Immature natural killer cell (primary cell): ENCODE results near the gene MT2A. TPM values are rescaled to one million over a fixed set of nuclear protein-coding genes. Genes with fewer than 3 reads are reported as not detected.
"Not testable (repeated sequence)": the region's sequence is repeated elsewhere in the genome, so short reads cannot be mapped to it uniquely, and the experiment has no call there.

Experiments used
- DNase-seq, 3 donors: peaks; one replicate each; pipeline ENCODE4 v3.0.0; 2022; ENCODE audit warnings: mixed read lengths in 1 of 3
- H3K27ac Mint-ChIP-seq, 6 donors: one replicate each; pipeline ENCODE4 v1.8.0; 2020; ENCODE audit warnings: mixed read lengths in 6 of 6, mild to moderate bottlenecking in 5 of 6, inconsistent platforms in 4 of 6, moderate library complexity in 3 of 6
- H3K27me3 Mint-ChIP-seq, 3 donors: one replicate each; pipeline ENCODE4 v1.8.0; 2020 to 2021; ENCODE audit warnings: low read depth in 3 of 3, mild to moderate bottlenecking in 3 of 3, mixed read lengths in 3 of 3, moderate library complexity in 3 of 3, inconsistent platforms in 1 of 3
- H3K36me3 Mint-ChIP-seq, 3 donors: one replicate each; pipeline ENCODE4 v1.8.0; 2020; ENCODE audit warnings: mixed read lengths in 3 of 3, inconsistent platforms in 2 of 3, mild to moderate bottlenecking in 2 of 3
- H3K4me1 Mint-ChIP-seq, 2 donors: one replicate each; pipeline ENCODE4 v1.8.0; 2020; ENCODE audit warnings: inconsistent platforms in 2 of 2, mild to moderate bottlenecking in 2 of 2, mixed read lengths in 2 of 2, moderate library complexity in 1 of 2
- H3K4me3 Mint-ChIP-seq, 5 donors: one replicate each; pipeline ENCODE4 v1.8.0; 2020; ENCODE audit warnings: mild to moderate bottlenecking in 5 of 5, mixed read lengths in 5 of 5, inconsistent platforms in 3 of 5, moderate library complexity in 3 of 5
- H3K9me3 Mint-ChIP-seq, 6 donors: one replicate each; pipeline ENCODE4 v1.8.0; 2020; ENCODE audit warnings: mild to moderate bottlenecking in 6 of 6, mixed read lengths in 6 of 6, inconsistent platforms in 4 of 6, moderate library complexity in 3 of 6
- polyA plus RNA-seq, 3 donors: library from polyadenylated mRNA; unstranded; fragments of 300-500 nt; fragmentation: Illumina TruSeq; gene quantifications; one replicate each; pipeline ENCODE4 v1.2.3, GENCODE V29; 2021

Gene MT2A
- polyA plus RNA-seq, result 100 to 1,000 TPM; 139 to 321 (median 313) TPM

- peaks cover 53 to 55% of the 10 kb centered on the region in 2 donors for H3K4me1 Mint-ChIP-seq
- no peaks in the 10 kb centered on the region for H3K36me3 Mint-ChIP-seq
- peak within 1 kb of the TSS; percentile 92 to 100 (median 97) for H3K4me3 Mint-ChIP-seq
- peak; percentile 81 to 86 (median 86) for DNase-seq
- H3K27me3 Mint-ChIP-seq, result peaks cover 2 to 19% (median 7%) of the 10 kb centered on the region in 3 donors
- H3K9me3 Mint-ChIP-seq, result no peaks in the 10 kb centered on the region
- peak within 1 kb of the TSS; percentile 88 to 97 (median 94) for H3K27ac Mint-ChIP-seq
Observed at GRCh38 chr16:56608043-56608875, at the start of gene MT2A. Gene MT2A (plus strand): TSS chr16:56608584. CDS start chr16:56608656, 72 bp downstream.

- Mint-ChIP-seq H3K4me3 (no peak overlapping the region), H3K27ac (no peak overlapping the region), H3K27me3 (peaks cover 5 to 20% (median 5%) of the 10 kb centered on the region in 3 donors), H3K4me1 (no peaks in the 10 kb centered on the region), H3K36me3 (no peaks in the 10 kb centered on the region), H3K9me3 (no peaks in the 10 kb centered on the region)
- DNase-seq, result no peak
Observed at GRCh38 chr16:56559109-56559508, 49.3 kb upstream of the MT2A start.

DNA sequence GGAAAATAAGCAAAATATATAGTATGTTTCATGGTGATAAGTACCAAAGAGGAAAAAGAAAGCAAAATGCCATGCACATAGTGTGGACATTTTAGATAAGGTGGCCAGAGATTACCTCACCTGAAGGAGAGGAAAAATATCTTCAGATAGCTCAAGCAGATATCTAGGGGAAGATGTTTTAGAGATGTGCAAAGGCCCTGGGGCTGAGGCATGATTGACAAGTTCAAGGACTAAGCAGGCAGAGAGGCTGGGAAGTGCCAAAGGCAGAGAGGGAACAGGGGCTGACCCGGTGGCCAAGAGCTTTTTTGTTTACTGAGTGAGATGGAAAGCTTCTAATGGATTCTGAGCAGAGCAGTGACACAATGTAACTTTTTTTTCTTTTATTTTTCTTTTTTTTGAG, 47.9 kb upstream of the MT2A start:
- Mint-ChIP-seq H3K4me1 (no peaks in the 10 kb centered on the region), H3K9me3 (no peaks in the 10 kb centered on the region), H3K27ac (no peak overlapping the region), H3K4me3 (no peak overlapping the region), H3K36me3 (no peaks in the 10 kb centered on the region), H3K27me3 (peaks cover 6 to 16% (median 7%) of the 10 kb centered on the region in 3 donors)
- no peak for DNase-seq

GRCh38 chr16:56561126-56561525, 47.3 kb upstream of the MT2A start:
- Mint-ChIP-seq H3K36me3 (no peaks in the 10 kb centered on the region), H3K27ac (peak overlapping the region in 2 of 6 donors; percentile 3 to 63), H3K4me3 (no peak overlapping the region), H3K4me1 (no peaks in the 10 kb centered on the region), H3K27me3 (peaks cover 6 to 16% (median 7%) of the 10 kb centered on the region in 3 donors), H3K9me3 (no peaks in the 10 kb centered on the region)
- DNase-seq, result no peak

GRCh38 chr16:56564793-56565477, 43.4 kb upstream of the MT2A start, which contains the start of gene MT4:
Gene MT4 (plus strand): TSS chr16:56565073. CDS start chr16:56565129, 56 bp downstream.
- Mint-ChIP-seq H3K9me3 (no peaks in the 10 kb centered on the region), H3K27me3 (peaks cover 5 to 12% (median 9%) of the 10 kb centered on the region in 3 donors), H3K27ac (no peak within 1 kb of the TSS), H3K36me3 (no peaks in the 10 kb centered on the region), H3K4me1 (no peaks in the 10 kb centered on the region), H3K4me3 (no peak within 1 kb of the TSS)
- no peak for DNase-seq

DNA sequence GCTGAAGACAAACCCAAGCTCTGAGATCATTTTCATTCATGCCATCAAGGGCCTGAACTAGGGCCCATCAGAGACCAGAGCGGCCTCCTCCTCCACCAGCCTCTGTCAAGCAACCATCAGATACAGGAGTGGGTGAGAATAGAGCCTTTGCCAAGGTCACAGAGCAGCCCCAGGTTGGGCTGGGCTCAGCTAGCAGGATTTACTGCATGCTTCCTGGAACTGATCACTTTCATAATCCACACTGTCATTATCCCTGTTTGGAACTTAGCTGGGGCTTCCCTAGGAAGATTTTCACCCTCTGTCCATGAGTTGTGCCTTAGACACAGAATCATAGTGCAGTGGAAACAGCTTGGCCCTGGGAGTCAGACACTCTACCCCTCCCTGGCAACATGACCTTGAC, 38.4 kb upstream of the MT2A start:
- no peaks in the 10 kb centered on the region for H3K4me1 Mint-ChIP-seq
- H3K27ac Mint-ChIP-seq, result no peak overlapping the region
- H3K27me3 Mint-ChIP-seq, result peaks cover 0 to 5% (median 1%) of the 10 kb centered on the region in 3 donors
- no peak overlapping the region for H3K4me3 Mint-ChIP-seq
- H3K9me3 Mint-ChIP-seq, result peaks cover 0 to 2% (median 0%) of the 10 kb centered on the region in 6 donors
- peaks cover 0 to 5% (median 0%) of the 10 kb centered on the region in 3 donors for H3K36me3 Mint-ChIP-seq
- no peak for DNase-seq

- peaks cover 2 to 5% (median 4%) of the 10 kb centered on the region in 3 donors for H3K27me3 Mint-ChIP-seq
- H3K4me3 Mint-ChIP-seq, result no peak overlapping the region
- H3K4me1 Mint-ChIP-seq, result peaks cover 0 to 1% of the 10 kb centered on the region in 2 donors
- peaks cover 0 to 3% (median 0%) of the 10 kb centered on the region in 6 donors for H3K9me3 Mint-ChIP-seq
- no peak overlapping the region for H3K27ac Mint-ChIP-seq
- no peak for DNase-seq
- peaks cover 0 to 5% (median 0%) of the 10 kb centered on the region in 3 donors for H3K36me3 Mint-ChIP-seq
Observed at GRCh38 chr16:56571525-56571924, 36.9 kb upstream of the MT2A start.

GRCh38 chr16:56574625-56575024, 33.8 kb upstream of the MT2A start:
- Mint-ChIP-seq H3K36me3 (peaks cover 0 to 5% (median 0%) of the 10 kb centered on the region in 3 donors), H3K27ac (no peak overlapping the region), H3K4me1 (peaks cover 5 to 10% of the 10 kb centered on the region in 2 donors)

DNA sequence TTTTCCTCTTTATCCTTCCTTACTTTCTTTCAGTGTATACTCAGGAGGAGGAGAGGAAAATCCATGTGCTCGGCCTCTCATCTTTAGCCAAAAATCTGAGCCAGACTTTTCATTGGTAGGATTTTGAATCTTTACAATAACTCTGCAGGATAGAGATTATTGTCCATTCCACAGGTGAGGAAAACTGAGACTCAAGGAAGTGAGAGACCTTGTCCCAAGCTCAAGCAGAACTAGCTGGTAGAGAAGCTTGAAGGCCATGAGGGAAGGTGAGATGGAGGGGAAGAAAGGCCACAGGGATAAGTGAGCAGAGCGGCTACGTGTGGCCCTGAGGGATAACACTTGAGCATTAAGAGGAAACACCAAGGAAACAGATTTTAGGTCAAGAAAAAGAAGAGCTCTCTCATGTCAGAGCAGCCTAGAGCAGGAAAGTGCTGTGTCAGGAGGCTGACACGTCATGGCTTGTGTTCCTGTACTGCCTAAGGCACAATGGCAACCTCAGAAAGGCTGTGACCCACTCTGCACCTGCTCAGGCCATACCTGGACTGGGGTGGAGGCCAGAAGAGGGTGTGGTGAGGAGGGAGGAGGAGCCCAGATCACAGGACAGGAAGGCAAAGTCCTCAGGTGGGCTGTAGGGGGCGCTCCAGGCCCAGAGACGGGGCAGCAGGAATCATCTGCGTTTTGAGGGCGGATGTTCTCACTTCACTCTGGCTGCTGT, 31.6 kb upstream of the MT2A start:
- H3K27me3 Mint-ChIP-seq, result peaks cover 0 to 6% (median 2%) of the 10 kb centered on the region in 3 donors
- peak; percentile 80 to 83 (median 82) for DNase-seq
- peak overlapping the region in 3 of 6 donors; percentile 2 to 37 (median 16) for H3K27ac Mint-ChIP-seq
- H3K4me1 Mint-ChIP-seq, result peaks cover 5 to 10% of the 10 kb centered on the region in 2 donors
- H3K36me3 Mint-ChIP-seq, result peaks cover 0 to 5% (median 0%) of the 10 kb centered on the region in 3 donors
- no peak overlapping the region for H3K4me3 Mint-ChIP-seq
- peaks cover 0 to 3% (median 0%) of the 10 kb centered on the region in 6 donors for H3K9me3 Mint-ChIP-seq

More at GRCh38 chr16:56574625-56575024, 33.8 kb upstream of the MT2A start:
- peaks cover 2 to 6% (median 3%) of the 10 kb centered on the region in 3 donors for H3K27me3 Mint-ChIP-seq
- H3K4me3 Mint-ChIP-seq, result no peak overlapping the region
- H3K9me3 Mint-ChIP-seq, result peaks cover 0 to 3% (median 0%) of the 10 kb centered on the region in 6 donors
- no peak for DNase-seq

- DNase-seq, result no peak
- peak overlapping the region in 2 of 6 donors; percentile 16 to 37 for H3K27ac Mint-ChIP-seq
- H3K27me3 Mint-ChIP-seq, result peaks cover 2 to 6% (median 2%) of the 10 kb centered on the region in 3 donors
- H3K4me3 Mint-ChIP-seq, result no peak overlapping the region
- H3K36me3 Mint-ChIP-seq, result peaks cover 0 to 5% (median 0%) of the 10 kb centered on the region in 3 donors
- H3K4me1 Mint-ChIP-seq, result peaks cover 5 to 10% of the 10 kb centered on the region in 2 donors
- H3K9me3 Mint-ChIP-seq, result peaks cover 0 to 3% (median 0%) of the 10 kb centered on the region in 6 donors
Observed at GRCh38 chr16:56577300-56577625, 31.1 kb upstream of the MT2A start.

DNA sequence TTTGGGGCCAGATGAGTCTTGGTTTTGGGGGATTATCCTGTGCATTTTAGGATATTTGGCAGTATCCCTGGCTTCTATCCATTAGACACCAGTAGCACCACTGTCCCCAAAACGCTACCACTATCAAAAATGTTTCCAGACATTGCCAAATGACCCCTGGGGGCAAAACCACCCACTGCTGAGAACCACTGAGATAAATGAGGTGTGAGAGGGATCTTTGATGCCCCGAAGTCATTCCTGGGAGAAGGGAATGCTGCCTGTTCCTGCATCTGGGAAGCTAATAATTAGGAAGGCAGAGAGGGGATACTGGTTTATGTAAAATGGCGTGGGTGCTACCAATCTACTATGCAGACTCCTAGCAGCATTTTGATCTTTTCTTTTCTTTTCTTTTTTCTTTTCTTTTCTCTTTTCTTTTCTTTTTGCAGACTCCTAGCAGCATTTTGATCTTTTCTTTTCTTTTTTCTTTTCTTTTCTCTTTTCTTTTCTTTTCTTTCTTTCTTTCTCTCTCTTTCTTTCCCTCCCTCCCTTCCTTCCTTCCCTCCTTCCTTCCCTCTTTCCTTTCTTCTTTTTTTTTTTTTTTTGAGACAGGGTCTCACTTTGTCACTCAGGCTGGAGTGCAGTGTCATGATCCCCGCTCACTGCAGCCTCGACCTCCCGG, 27.9 kb upstream of the MT2A start:
- Mint-ChIP-seq H3K27me3 (peaks cover 3 to 9% (median 8%) of the 10 kb centered on the region in 3 donors), H3K4me3 (no peak overlapping the region), H3K4me1 (peaks cover 5 to 10% of the 10 kb centered on the region in 2 donors), H3K27ac (no peak overlapping the region), H3K36me3 (no peaks in the 10 kb centered on the region), H3K9me3 (no peaks in the 10 kb centered on the region)
- DNase-seq, result no peak

GRCh38 chr16:56582911-56583310, 25.5 kb upstream of the MT2A start:
- not testable (repeated sequence) for H3K36me3 Mint-ChIP-seq, H3K4me1 Mint-ChIP-seq, DNase-seq, H3K27ac Mint-ChIP-seq, H3K9me3 Mint-ChIP-seq, H3K4me3 Mint-ChIP-seq
- H3K27me3 Mint-ChIP-seq, result peaks cover 5 to 11% (median 9%) of the 10 kb centered on the region in 3 donors
